Mammary epithelial cell (primary cell): ENCODE measurements around the gene HCN1.

Experiments
- CTCF ChIP-seq, 2 donors: IDR thresholded peaks in 1 of 2; conservative IDR thresholded peaks in 1 of 2; 2 replicates each; pipeline ENCODE4 v1.5.1; 2011 to 2012; ENCODE audit warnings: inconsistent platforms in 2 of 2, low read length in 2 of 2, mild to moderate bottlenecking in 2 of 2, control low read depth in 1 of 2, low read depth in 1 of 2; ENCODE audit not compliant: insufficient read depth in 1 of 2; ENCODE audit errors: extremely low read depth in 1 of 2
- EZH2 ChIP-seq: IDR thresholded peaks from 2 replicates; pipeline ENCODE4 v1.6.1; 2012; ENCODE audit warnings: low read length, inconsistent platforms, borderline replicate concordance

DNA sequence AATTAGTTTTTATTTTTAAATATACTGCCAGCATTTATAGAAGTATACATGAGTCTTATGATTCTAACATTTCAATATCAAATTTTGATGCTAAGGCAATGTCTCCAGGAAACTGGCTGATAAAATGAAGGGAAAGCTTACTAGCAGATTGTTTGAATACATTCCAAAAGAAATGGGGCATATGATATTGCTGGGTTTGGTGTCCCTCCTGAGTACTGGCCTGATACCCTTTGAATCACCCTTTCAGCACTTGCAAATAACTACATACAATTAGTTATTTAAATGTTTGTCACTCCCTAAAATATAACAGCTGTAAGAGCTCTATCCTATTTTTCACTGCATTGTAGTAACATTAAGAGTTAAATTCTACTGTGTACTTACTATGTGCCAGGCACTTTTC, 360.8 kb downstream of the HCN1 start:
- TF ChIP-seq CTCF (conservative IDR thresholded peaks at IDR 0.05 in 1 of 2, IDR thresholded peaks at IDR 0.05 in 1 of 2; ENCODE audit: extremely low read depth in 1 of 2, insufficient read depth in 1 of 2, low read depth in 1 of 2, low read length in 2 of 2), result no peak
- TF ChIP-seq EZH2, result no peak
